HG02938 (cell line): ENCODE data around the gene GALNT11.

Experiments used
- ATAC-seq: cut with Tn5 transposase; IDR thresholded peaks from one replicate; pipeline ENCODE4 v1.9.1; 2021; ENCODE audit warnings: mild to moderate bottlenecking, moderate library complexity; ENCODE audit not compliant: unreplicated experiment

The GALNT11 gene

GRCh38 chr7:152115021-152115718, 89.7 kb downstream of the GALNT11 start:
- ATAC-seq = no peak

GRCh38 chr7:152117356-152117755, 91.9 kb downstream of the GALNT11 start:
- no peak for ATAC-seq

GRCh38 chr7:152120210-152120609, 94.7 kb downstream of the GALNT11 start:
- ATAC-seq = no peak

- no peak for ATAC-seq
Observed at GRCh38 chr7:152120776-152121175, 95.3 kb downstream of the GALNT11 start.

- no peak for ATAC-seq
Observed at GRCh38 chr7:152121432-152121831, 96.0 kb downstream of the GALNT11 start.

GRCh38 chr7:152122540-152122939, 97.1 kb downstream of the GALNT11 start:
- no peak for ATAC-seq

- no peak for ATAC-seq
Observed at GRCh38 chr7:152126741-152127140, 101.3 kb downstream of the GALNT11 start.

GRCh38 chr7:152127229-152127628, 101.8 kb downstream of the GALNT11 start:
- ATAC-seq = no peak

GRCh38 chr7:152128252-152128651, 102.8 kb downstream of the GALNT11 start:
- ATAC-seq = no peak

GRCh38 chr7:152128741-152129461, 103.4 kb downstream of the GALNT11 start:
- ATAC-seq = no peak

GRCh38 chr7:152129682-152130081, 104.2 kb downstream of the GALNT11 start:
- no peak for ATAC-seq

- ATAC-seq = no peak
Observed at GRCh38 chr7:152130658-152131590, 105.5 kb downstream of the GALNT11 start.

GRCh38 chr7:152131981-152132494, 106.6 kb downstream of the GALNT11 start:
- ATAC-seq = no peak

- ATAC-seq = no peak
Observed at GRCh38 chr7:152132812-152133211, 107.3 kb downstream of the GALNT11 start.

GRCh38 chr7:152133804-152134203, 108.3 kb downstream of the GALNT11 start:
- ATAC-seq = no peak

GRCh38 chr7:152136686-152137085, 111.2 kb downstream of the GALNT11 start:
- no peak for ATAC-seq

GRCh38 chr7:152137476-152138025, 112.1 kb downstream of the GALNT11 start:
- ATAC-seq = no peak

- ATAC-seq = no peak
Observed at GRCh38 chr7:152140067-152140466, 114.6 kb downstream of the GALNT11 start.

- ATAC-seq = no peak
Observed at GRCh38 chr7:152140560-152140959, 115.1 kb downstream of the GALNT11 start.

- no peak for ATAC-seq
Observed at GRCh38 chr7:152142976-152143595, 117.6 kb downstream of the GALNT11 start.
